ELR (cell line): ENCODE measurements around the gene LAG3.
A peak's percentile ranks its signal among the peaks of the same experiment; 100 is the strongest.

Experiments used
- DNase-seq: peaks from one replicate; pipeline ENCODE4 v3.0.0-alpha.2; 2015; ENCODE audit warnings: low read depth

The LAG3 gene

DNA sequence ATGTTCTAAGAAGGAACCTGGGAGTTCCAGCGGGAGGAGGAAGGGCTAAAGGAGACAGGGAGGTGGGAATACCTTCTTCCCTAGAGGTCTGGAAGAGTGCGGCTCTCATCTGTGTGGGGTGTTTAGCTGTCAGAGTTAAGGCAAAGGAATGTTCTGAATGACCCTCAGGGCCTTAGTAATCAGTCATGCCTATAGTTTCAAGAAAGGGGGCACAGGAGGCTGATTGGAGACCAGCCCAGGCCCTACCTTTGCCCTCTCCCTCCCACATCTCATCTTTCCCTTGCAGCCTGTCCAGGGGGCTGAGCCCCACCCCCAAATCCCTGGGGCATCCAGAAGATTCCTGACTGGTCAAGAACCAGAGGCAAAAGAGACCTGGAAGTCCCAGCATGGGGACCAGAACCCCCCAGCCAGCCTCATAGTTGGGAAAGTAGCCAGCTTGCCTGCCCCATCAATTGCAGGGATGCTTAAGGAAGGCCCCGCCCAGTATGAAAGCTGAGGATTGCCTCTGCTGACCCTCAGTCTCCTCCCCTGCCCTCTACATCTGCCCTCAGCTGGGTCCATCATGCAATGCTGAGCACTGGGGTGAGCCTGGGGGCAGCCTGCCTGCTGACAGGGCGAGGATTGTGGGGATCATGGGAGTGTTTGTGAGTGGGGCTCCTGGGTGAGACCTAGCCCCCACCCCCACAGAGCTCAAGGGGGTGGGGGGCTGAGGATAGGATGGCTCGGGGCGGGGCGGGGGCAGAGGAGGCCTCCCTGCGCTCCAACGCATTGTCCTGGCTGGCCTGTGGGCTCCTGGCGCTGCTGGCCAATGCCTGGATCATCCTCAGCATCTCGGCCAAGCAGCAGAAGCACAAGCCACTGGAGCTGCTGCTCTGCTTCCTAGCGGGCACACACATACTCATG, 51.1 kb downstream of the LAG3 start:
- DNase-seq, result peak; percentile 32

DNA sequence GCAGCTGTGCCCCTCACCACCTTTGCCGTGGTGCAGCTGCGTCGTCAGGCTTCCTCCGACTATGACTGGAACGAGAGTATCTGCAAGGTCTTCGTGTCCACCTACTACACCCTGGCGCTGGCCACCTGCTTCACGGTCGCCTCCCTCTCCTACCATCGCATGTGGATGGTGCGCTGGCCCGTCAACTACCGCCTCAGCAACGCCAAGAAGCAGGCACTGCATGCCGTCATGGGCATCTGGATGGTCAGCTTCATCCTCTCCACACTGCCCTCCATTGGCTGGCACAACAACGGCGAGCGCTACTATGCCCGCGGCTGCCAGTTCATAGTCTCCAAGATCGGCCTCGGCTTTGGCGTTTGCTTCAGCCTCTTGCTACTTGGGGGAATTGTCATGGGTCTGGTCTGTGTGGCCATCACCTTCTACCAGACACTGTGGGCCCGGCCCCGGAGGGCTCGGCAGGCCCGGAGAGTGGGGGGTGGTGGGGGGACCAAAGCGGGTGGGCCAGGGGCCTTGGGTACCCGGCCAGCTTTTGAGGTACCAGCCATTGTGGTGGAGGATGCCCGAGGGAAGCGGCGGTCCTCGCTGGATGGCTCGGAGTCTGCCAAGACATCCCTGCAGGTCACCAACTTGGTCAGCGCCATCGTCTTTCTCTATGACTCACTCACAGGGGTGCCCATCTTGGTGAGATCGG, 51.9 kb downstream of the LAG3 start:
- no peak for DNase-seq

DNA sequence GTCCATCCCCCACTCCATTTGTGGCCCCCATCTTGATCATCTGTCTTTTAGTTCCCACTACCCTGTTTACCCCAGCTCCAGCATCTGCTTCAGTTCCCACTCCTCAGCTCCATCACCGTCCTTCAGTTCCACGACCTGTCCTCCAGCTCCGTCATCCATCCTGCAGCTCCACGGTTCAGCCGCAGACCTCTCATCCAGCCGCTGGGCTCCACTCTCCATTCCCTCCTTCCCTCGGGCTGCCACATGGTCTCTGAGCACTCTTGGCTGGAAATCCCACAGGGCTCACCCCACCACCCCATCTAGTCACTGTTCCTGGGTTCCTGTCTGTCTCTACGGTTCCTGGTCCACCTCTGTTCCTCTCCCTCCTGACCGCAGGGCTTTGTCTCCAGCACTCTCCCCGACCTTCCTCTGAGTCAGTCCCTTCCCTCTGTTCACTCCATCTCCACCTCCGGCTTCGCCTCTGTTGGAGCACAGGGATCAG, 52.6 kb downstream of the LAG3 start:
- DNase-seq, result peak; percentile 75

DNA sequence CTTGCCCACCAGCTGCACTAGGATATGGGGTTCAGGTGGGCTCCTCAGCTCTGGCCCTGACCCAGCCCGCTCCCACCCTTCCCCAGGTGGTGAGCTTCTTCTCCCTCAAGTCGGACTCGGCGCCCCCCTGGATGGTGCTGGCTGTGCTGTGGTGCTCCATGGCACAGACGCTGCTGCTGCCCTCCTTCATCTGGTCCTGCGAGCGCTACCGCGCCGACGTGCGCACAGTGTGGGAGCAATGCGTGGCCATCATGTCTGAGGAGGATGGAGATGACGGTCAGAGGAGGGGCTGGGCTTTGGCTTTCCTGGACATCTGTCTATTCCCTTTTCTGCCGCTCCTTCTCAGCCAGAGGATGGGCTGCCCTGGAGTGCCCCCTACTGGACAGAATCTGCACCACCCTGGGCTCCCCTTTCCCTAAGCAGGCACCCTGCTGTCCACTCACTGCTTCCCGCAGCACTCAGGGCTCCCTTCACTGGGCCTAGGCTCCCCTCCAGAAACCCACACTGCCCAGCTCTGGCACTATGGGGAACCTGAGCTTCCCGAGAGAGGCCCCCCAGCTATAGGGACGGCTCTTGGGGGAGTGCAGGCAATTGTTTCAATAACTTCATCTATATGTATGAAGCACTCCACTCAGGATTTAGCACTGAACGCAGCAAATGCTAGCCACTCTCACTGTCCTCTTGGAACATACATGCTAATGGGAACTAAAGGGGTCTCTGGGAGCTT, 53.2 kb downstream of the LAG3 start:
- peak; percentile 88 for DNase-seq

DNA sequence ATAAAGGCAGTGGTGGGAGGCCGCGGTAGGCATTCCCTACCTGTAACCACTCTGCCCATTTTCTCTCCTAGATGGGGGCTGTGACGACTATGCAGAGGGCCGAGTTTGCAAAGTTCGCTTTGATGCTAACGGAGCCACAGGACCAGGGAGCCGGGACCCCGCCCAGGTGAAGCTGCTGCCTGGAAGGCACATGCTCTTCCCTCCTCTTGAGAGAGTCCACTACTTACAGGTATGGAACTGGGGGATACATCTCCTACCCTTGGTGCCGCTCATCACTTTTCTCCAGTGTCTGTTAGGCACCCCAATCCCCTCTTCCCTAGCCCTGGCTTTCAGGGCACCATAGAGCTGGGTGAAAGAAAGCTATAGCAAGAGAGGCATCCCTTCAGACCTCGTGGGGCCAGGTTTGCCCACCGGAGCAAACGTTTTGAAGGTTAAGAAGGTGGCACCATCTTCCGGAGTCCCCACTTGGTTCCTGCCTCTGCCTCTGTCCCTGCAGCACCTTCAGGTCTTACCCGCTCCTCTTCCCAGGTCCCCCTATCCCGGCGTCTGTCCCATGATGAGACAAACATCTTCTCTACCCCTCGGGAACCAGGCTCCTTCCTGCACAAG, 53.9 kb downstream of the LAG3 start:
- DNase-seq, result no peak

DNA sequence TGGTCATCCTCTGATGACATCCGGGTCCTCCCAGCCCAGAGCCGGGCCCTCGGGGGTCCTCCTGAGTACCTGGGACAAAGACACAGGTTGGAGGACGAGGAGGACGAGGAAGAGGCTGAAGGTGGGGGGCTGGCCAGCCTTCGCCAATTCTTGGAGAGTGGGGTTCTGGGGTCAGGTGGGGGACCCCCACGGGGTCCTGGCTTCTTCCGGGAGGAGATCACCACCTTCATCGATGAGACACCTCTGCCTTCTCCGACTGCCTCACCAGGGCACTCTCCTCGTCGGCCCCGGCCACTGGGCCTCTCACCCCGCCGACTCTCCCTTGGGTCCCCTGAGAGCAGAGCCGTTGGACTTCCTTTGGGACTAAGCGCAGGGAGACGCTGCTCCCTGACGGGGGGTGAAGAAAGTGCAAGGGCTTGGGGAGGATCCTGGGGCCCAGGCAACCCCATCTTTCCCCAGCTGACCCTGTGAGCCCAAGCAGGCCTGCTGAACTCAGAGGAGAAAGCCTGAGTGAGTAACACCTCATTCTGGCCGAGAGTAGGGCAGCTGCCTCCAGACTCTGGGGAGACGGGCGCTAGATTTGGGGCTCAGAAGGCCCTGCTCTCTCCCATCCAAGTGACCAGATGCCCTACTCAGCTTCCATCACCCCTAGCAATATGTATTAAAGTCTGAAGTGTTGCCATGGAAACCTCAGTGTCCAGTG, 54.6 kb downstream of the LAG3 start:
- DNase-seq, result no peak

DNA sequence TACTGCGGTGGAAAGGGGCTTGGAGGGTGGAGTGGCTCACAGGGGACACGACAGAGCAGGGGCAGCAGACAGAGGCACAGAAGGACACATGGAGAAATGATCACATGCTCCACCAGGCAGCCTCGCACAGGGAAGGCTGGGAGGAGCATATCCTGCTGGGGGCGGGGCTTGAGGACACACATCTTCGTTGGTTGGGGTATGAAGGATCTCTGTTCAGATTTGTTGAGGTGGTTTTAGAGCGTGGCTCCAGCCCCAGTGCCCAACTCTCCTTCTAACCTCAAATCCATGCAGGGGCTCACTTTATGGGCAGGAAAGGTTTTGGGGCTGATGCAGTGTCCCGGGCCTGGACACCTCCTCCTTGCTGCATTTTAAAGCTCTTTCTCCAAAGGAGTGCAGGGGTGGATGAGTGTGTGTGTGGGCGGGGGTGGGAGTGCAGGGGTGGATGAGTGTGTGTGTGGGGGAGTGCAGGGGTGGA, 55.2 kb downstream of the LAG3 start:
- DNase-seq, result peak; percentile 87
